ENCODE measurements around the gene TSPAN4.

TSPAN4 gene

GRCh38 chr11:842370-843002, at the start of gene TSPAN4, which contains the start of gene POLR2L:
TSS of gene TSPAN4 (plus strand) at chr11:842852. CDS start at chr11:850305, 7,453 bp downstream.
TSS of gene POLR2L (minus strand) at chr11:842529. CDS start at chr11:842508, 21 bp downstream.
- no peaks in the 10 kb centered on the region for H3K27me3 ChIP-seq (ENCODE audit: control insufficient read depth in 1 of 2, insufficient read depth in 2 of 2, low read length in 2 of 2)
- H3K4me3 ChIP-seq (ENCODE audit: low read length in 2 of 2) = peak within 1 kb of the TSS; percentile 91 to 92
- peaks cover 63% of the 10 kb centered on the region for H3K4me1 ChIP-seq (ENCODE audit: control insufficient read depth, insufficient read depth, low read length)
- peaks cover 13 to 24% of the 10 kb centered on the region in 2 donors for H3K36me3 ChIP-seq (ENCODE audit: control insufficient read depth in 2 of 2, insufficient read depth in 2 of 2, low read length in 2 of 2)
- peak within 1 kb of the TSS; percentile 89 for H3K27ac ChIP-seq (ENCODE audit: low read length)
- peak within 1 kb of the TSS; percentile 78 to 84 for H3K9ac ChIP-seq (ENCODE audit: low read length in 2 of 2)
- no peaks in the 10 kb centered on the region for H3K9me3 ChIP-seq (ENCODE audit: control insufficient read depth in 2 of 2, low read length in 2 of 2)

GRCh38 chr11:792873-793272, 49.8 kb upstream of the TSPAN4 start:
- Histone ChIP-seq H3K4me1 (ENCODE audit: control insufficient read depth, insufficient read depth, low read length) (peaks cover 33% of the 10 kb centered on the region), H3K9me3 (ENCODE audit: control insufficient read depth in 2 of 2, low read length in 2 of 2) (no peaks in the 10 kb centered on the region), H3K9ac (ENCODE audit: low read length in 2 of 2) (no peak overlapping the region), H3K36me3 (ENCODE audit: control insufficient read depth in 2 of 2, insufficient read depth in 2 of 2, low read length in 2 of 2) (no peaks in the 10 kb centered on the region), H3K27me3 (ENCODE audit: control insufficient read depth in 1 of 2, insufficient read depth in 2 of 2, low read length in 2 of 2) (peaks cover 15 to 18% of the 10 kb centered on the region in 2 donors), H3K27ac (ENCODE audit: low read length) (no peak overlapping the region), H3K4me3 (ENCODE audit: low read length in 2 of 2) (no peak overlapping the region)

DNA sequence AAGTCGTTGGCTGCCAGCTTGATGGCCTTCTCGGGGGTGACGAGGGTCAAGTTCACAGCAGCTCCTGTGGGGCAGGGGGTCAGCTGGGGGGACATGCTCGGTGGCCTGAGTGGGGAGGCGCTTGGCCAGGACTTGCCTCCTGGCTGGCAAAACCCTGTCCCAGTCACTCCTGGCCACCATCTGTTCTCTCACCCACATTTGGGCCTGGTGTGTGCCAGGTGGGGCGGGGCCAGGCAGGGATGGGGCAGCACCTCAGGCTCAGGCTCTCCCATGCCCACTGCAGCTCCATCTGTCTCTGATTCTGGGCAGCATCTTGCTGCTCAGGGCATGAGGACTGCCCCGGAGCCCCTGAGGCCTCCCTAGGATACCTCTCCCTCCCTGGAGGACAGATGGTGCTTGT, 49.1 kb upstream of the TSPAN4 start:
- H3K9ac ChIP-seq (ENCODE audit: low read length in 2 of 2) = no peak overlapping the region

DNA sequence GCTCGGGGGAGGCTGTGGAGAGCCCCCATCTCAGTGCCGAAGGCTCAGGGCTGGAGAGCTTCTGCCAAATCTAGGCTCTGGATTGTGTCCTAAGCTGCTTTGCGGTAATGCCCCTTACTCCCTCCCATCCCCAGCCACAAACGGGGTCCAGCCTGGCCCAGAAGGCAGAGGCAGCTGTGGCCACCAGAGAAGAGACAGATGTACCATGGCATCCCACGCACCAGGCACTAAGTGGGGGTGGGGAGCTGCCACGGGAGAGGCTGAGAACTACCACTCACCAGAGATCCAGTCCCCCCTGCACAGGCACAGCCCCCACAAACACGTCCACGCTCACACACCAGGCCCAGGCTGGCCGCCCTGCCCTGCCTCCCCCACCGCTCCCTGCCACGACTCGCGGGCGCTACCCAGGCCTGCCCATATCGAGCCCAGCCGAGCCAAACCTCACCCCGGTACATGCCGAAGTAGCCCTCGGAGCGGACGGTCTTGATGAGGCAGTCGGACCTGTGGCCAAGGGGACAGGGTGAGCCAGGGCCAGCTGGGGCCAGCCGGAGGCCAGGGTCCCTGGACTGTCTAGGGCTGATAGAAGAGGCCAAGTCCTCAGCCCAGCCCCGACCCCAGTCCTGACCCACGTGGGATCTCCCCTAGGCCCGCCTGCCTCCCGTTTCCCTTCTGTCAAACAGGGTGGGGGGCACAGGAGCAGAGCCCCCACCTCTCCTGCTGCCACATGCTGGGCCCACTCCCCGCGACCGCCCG, 48.5 kb upstream of the TSPAN4 start:
- no peak overlapping the region for H3K27ac ChIP-seq (ENCODE audit: low read length)
- peaks cover 37% of the 10 kb centered on the region for H3K4me1 ChIP-seq (ENCODE audit: control insufficient read depth, insufficient read depth, low read length)
- H3K9ac ChIP-seq (ENCODE audit: low read length in 2 of 2) = no peak overlapping the region
- H3K27me3 ChIP-seq (ENCODE audit: control insufficient read depth in 1 of 2, insufficient read depth in 2 of 2, low read length in 2 of 2) = peaks cover 11 to 13% of the 10 kb centered on the region in 2 donors
- H3K9me3 ChIP-seq (ENCODE audit: control insufficient read depth in 2 of 2, low read length in 2 of 2) = no peaks in the 10 kb centered on the region
- H3K36me3 ChIP-seq (ENCODE audit: control insufficient read depth in 2 of 2, insufficient read depth in 2 of 2, low read length in 2 of 2) = no peaks in the 10 kb centered on the region
- H3K4me3 ChIP-seq (ENCODE audit: low read length in 2 of 2) = no peak overlapping the region

More for the DNA sequence above, 49.1 kb upstream of the TSPAN4 start:
- Histone ChIP-seq H3K36me3 (ENCODE audit: control insufficient read depth in 2 of 2, insufficient read depth in 2 of 2, low read length in 2 of 2) (no peaks in the 10 kb centered on the region), H3K27me3 (ENCODE audit: control insufficient read depth in 1 of 2, insufficient read depth in 2 of 2, low read length in 2 of 2) (peaks cover 15 to 18% of the 10 kb centered on the region in 2 donors), H3K4me3 (ENCODE audit: low read length in 2 of 2) (no peak overlapping the region), H3K27ac (ENCODE audit: low read length) (no peak overlapping the region), H3K4me1 (ENCODE audit: control insufficient read depth, insufficient read depth, low read length) (peaks cover 37% of the 10 kb centered on the region), H3K9me3 (ENCODE audit: control insufficient read depth in 2 of 2, low read length in 2 of 2) (no peaks in the 10 kb centered on the region)

DNA sequence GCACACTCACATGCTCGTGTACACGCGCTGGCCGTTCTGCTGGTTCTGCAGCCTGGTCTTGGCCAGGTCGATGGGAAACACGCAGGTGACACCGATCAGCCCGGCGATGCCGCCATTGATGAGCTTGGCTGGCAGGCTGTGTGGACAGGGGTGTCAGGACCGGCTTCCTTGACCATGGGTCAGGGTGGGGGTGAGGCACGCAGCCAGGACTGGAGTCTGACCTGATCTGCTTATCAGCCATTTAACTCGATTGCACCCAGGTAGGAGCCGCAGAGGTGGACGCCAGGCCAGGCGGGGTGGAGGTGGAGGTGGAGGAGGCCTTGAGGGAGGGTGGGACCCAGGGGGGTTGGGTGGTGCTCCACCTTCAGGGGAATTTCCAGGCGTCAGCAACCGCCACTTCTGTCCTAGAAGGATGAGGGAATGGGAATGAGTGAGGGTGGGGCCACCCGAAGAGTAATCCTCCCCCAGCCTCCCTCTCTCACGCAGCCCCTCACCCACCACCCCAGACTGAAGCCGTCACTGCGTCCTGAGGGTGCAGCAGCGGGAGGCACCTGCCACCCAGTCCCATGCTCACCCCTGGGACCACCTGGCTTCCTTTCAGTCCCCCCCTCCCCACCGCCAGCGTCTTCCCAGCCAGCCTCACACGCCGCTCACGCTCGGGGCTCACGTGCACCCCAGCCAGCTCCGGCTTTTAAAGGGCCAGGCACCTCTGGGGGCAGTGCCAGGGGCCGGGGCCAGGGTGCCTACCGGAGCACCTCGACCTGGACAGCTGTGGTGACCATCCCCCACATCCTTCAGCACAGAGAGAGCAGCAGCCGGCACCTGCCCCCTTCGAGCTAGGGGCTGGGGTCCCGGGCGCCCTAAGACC, 47.7 kb upstream of the TSPAN4 start:
- H3K27me3 ChIP-seq (ENCODE audit: control insufficient read depth in 1 of 2, insufficient read depth in 2 of 2, low read length in 2 of 2) = peaks cover 6 to 7% of the 10 kb centered on the region in 2 donors
- peak overlapping the region; percentile 81 to 85 for H3K4me3 ChIP-seq (ENCODE audit: low read length in 2 of 2)
- no peaks in the 10 kb centered on the region for H3K36me3 ChIP-seq (ENCODE audit: control insufficient read depth in 2 of 2, insufficient read depth in 2 of 2, low read length in 2 of 2)
- peak overlapping the region in 1 of 2 donors; percentile 79 for H3K9ac ChIP-seq (ENCODE audit: low read length in 2 of 2)
- H3K27ac ChIP-seq (ENCODE audit: low read length) = no peak overlapping the region
- H3K9me3 ChIP-seq (ENCODE audit: control insufficient read depth in 2 of 2, low read length in 2 of 2) = no peaks in the 10 kb centered on the region
- peaks cover 33% of the 10 kb centered on the region for H3K4me1 ChIP-seq (ENCODE audit: control insufficient read depth, insufficient read depth, low read length)

DNA sequence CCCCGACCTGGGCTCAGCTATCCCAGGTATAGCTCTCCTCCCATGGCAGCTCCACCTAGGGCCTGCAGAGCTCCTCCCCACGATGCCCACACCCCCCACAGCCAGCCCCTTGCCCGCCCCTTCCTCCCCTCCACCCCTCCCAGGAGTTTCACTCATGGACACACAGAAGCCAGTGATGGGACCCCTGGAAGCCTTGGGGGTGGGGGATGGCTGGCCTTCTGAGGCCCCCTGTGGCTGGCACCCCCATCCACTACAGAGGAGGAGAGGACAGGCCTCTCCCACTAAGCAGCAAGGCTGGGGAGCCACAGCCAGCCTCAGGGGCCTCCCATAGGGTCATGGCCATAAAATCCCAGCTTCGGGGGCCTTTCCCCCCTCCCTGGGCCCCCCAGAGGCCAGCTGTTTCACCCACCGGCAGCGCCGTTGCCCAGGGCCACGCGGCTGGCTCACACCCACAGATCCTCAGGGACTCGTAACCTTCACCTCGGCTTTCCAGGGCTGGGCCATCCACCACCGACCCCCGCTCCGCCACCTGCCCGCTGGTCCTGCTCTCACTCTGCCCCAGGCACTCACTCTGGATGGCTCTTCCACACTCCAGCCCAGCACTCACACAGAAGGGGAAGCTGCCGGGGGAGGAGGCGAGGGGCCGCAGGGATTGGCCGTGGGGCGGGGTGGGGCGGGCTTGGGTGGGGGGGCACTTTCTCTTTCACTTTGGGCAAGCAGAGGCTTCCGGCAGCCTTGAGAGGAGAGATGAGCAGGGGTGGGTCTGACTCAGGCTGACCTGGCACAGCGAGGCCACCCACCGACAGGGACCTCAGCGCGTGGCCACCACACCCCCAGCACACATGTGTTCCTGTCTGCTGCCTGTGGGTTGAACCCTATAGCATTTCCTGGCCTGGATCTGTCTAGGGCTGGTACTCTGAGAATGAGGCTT, 46.8 kb upstream of the TSPAN4 start:
- H3K27ac ChIP-seq (ENCODE audit: low read length) = peak overlapping the region; percentile 82
- H3K9ac ChIP-seq (ENCODE audit: low read length in 2 of 2) = peak overlapping the region; percentile 68 to 79
- peaks cover 3 to 4% of the 10 kb centered on the region in 2 donors for H3K27me3 ChIP-seq (ENCODE audit: control insufficient read depth in 1 of 2, insufficient read depth in 2 of 2, low read length in 2 of 2)
- no peaks in the 10 kb centered on the region for H3K9me3 ChIP-seq (ENCODE audit: control insufficient read depth in 2 of 2, low read length in 2 of 2)
- peak overlapping the region; percentile 81 to 85 for H3K4me3 ChIP-seq (ENCODE audit: low read length in 2 of 2)
- no peaks in the 10 kb centered on the region for H3K36me3 ChIP-seq (ENCODE audit: control insufficient read depth in 2 of 2, insufficient read depth in 2 of 2, low read length in 2 of 2)
- peaks cover 33% of the 10 kb centered on the region for H3K4me1 ChIP-seq (ENCODE audit: control insufficient read depth, insufficient read depth, low read length)

DNA sequence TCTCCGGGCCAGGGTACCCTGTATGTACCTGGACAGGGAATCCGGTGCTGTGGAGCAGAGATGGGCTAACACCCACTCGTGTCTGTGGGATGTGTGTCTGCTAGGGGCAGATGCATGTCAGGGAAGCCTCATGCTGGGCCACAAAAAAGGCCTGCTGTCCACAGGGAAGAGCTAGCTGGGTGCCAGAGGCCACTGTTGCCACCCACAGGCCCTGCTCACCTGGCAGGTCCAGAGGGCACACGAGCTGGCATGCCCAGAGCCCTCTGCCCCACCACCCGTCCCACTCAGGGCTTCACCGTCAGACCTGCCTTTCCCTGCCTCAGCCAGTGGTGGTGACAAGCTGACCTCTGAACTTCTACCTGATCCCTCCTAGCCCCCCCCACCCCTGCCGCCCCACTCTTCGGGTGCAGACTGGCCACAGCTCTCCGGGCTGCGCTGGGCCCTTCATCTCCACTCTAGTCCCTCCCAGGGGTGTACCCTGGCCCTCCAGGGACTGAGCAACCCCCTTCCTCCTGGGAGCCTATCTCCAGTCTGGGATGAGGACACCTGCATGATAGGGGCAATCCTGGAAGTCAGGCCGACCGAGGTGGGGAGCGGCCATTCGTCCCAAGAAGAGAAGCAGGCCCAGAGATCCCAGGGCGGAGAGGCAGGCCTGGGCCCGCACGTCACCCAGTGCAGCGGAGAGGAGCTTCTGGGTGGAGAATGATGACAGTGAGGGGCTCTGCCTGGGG, 45.9 kb upstream of the TSPAN4 start:
- Histone ChIP-seq H3K9ac (ENCODE audit: low read length in 2 of 2) (peak overlapping the region; percentile 49 to 68), H3K36me3 (ENCODE audit: control insufficient read depth in 2 of 2, insufficient read depth in 2 of 2, low read length in 2 of 2) (peaks cover 0 to 2% of the 10 kb centered on the region in 2 donors), H3K9me3 (ENCODE audit: control insufficient read depth in 2 of 2, low read length in 2 of 2) (no peaks in the 10 kb centered on the region), H3K4me1 (ENCODE audit: control insufficient read depth, insufficient read depth, low read length) (peaks cover 33% of the 10 kb centered on the region), H3K4me3 (ENCODE audit: low read length in 2 of 2) (peak overlapping the region; percentile 81 to 85), H3K27ac (ENCODE audit: low read length) (peak overlapping the region; percentile 82), H3K27me3 (ENCODE audit: control insufficient read depth in 1 of 2, insufficient read depth in 2 of 2, low read length in 2 of 2) (no peaks in the 10 kb centered on the region)

DNA sequence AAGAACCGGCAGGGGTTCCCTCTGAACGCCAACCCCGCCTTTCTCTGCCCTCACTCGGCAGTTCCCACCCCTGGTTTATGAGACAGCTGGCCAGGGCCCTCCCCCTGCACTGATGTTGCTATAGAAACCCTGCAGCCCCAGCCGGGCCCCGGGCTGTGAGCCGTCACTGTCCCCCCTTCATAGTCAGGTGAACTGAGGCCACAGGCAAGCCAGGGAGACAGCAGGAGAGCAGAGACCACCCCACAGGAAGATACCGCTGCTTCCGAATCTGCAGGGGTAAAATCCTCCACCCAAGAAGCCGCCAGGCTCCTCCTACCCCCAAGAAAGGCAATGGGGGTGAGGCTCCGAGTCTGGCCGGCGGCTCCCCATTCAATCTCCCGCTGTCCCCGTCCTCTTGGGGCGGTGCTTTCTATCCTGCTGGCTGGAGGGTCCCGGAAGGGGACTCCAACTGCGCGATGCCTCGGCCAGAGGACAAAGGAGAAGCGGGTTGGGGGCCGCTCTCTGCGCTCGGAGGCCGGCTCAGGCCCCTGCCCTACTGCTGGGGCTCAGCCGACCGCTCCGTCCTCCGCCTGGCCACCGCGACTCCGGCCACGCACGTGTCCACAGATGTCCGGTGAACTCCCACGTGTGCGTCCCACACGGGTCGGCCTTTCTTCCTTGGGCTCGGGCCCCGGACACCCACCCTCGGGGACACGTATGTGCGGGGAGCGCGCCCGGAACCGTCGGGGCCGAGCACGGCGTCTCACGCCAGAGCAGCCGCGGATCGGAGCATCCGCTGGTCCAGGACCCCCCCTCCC, 45.2 kb upstream of the TSPAN4 start:
- Histone ChIP-seq H3K27ac (ENCODE audit: low read length) (peak overlapping the region; percentile 82), H3K9me3 (ENCODE audit: control insufficient read depth in 2 of 2, low read length in 2 of 2) (no peaks in the 10 kb centered on the region), H3K4me3 (ENCODE audit: low read length in 2 of 2) (peak overlapping the region; percentile 81 to 85), H3K9ac (ENCODE audit: low read length in 2 of 2) (peak overlapping the region; percentile 49 to 58), H3K36me3 (ENCODE audit: control insufficient read depth in 2 of 2, insufficient read depth in 2 of 2, low read length in 2 of 2) (peaks cover 0 to 2% of the 10 kb centered on the region in 2 donors), H3K27me3 (ENCODE audit: control insufficient read depth in 1 of 2, insufficient read depth in 2 of 2, low read length in 2 of 2) (no peaks in the 10 kb centered on the region), H3K4me1 (ENCODE audit: control insufficient read depth, insufficient read depth, low read length) (peaks cover 33% of the 10 kb centered on the region)

All from stomach smooth muscle (tissue), 2 donors.